Measurements from ENCODE around the gene SMOC2.

GRCh38 chr6:168648240-168649125 is 207.5 kb downstream of the SMOC2 start:
- TF ChIP-seq CTCF (IDR thresholded peaks at IDR 0.05) (no peak), POLR2A (IDR thresholded peaks at IDR 0.05) (no peak)
